Left lung (tissue), 10 donors: ENCODE data around the gene PRKAA1. TPM values are rescaled to one million over a fixed set of nuclear protein-coding genes. Genes with fewer than 3 reads are reported as not detected.
A peak's percentile ranks its signal among the peaks of the same experiment; 100 is the strongest.

Source experiments
- ATAC-seq: fragments of 200-7000 bp; cut with Tn5 transposase; one replicate; pipeline ENCODE4 v1.9.1; 2020; ENCODE audit warnings: moderate library complexity
- DNase-seq, 4 donors: peaks; one replicate each; pipeline ENCODE4 v3.0.0-alpha.2; 2013 to 2020
- H3K27ac ChIP-seq, 2 donors: fragments of 200-600 bp; sonication (generic) in 1 of 2; one replicate each; pipeline versions ENCODE4 v1.5.0 to v1.8.0; 2020 to 2021
- H3K27me3 ChIP-seq, 2 donors: fragments of 200-600 bp; sonication (generic) in 1 of 2; one replicate each; pipeline versions ENCODE4 v1.5.0 to v1.8.0; 2020 to 2021
- H3K36me3 ChIP-seq, 2 donors: fragments of 200-600 bp; sonication (generic) in 1 of 2; one replicate each; pipeline versions ENCODE4 v1.5.0 to v1.8.0; 2020 to 2021
- H3K4me1 ChIP-seq, 2 donors: fragments of 200-600 bp; one replicate each; pipeline ENCODE4 v1.8.0; 2021
- H3K4me3 ChIP-seq, 2 donors: fragments of 200-600 bp; sonication (generic) in 1 of 2; one replicate each; pipeline versions ENCODE4 v1.5.0 to v1.8.0; 2020 to 2021; ENCODE audit warnings: mild to moderate bottlenecking in 1 of 2
- H3K9me3 ChIP-seq, 2 donors: fragments of 200-600 bp; sonication (generic) in 1 of 2; one replicate each; pipeline versions ENCODE4 v1.5.0 to v1.8.0; 2020 to 2021
- CTCF ChIP-seq, 2 donors: fragments of 200-600 bp; sonication (generic) in 1 of 2; IDR thresholded peaks; one replicate each; pipeline versions ENCODE4 v1.5.0 to v1.8.0; 2021; ENCODE audit warnings: antibody characterized with exemption in 2 of 2
- intact Hi-C, 2 donors: fragments of 100-400 bp; cut with DNase I; formaldehyde crosslinking; loops; one replicate each; pipeline versions ENCODE4 v1.11.2 to v1.14.2; 2022
- polyA plus RNA-seq, 6 donors: library from polyadenylated mRNA; unstranded; fragments of 120-200 nt; gene quantifications; one replicate each; pipeline ENCODE4 v1.2.1, GENCODE V29; 2013; ENCODE audit not compliant: insufficient read length in 6 of 6
- total RNA-seq, 2 donors: library from RNA; stranded (reverse); fragmentation: NEBNext Ultra II Directional; extraction: Animal tissue kit (Norgen Biotek cat#: 25700); gene quantifications; one replicate each; pipeline ENCODE4 v1.2.1, GENCODE V29; 2021
- donor health status: DM: no; HTN: yes; CAD: no.
- donor health status: DM: no; HTN: no; CAD: no.

PRKAA1 gene
- total and polyA plus RNA-seq, 8 donors = 71.2 to 85.7 (median 78.4) TPM

- ATAC-seq (peak; percentile 42), DNase-seq (peak in 2 of 4 donors; percentile 53 to 59)
- peaks cover 0 to 8% of the 10 kb centered on the region in 2 donors for H3K36me3 ChIP-seq
- peak overlapping the region; percentile 89 to 93 for H3K27ac ChIP-seq
- H3K4me1 ChIP-seq = peaks cover 4 to 16% of the 10 kb centered on the region in 2 donors
- H3K27me3 ChIP-seq = no peaks in the 10 kb centered on the region
- TF ChIP-seq CTCF (IDR thresholded peaks at IDR 0.05) = no peak
- peak overlapping the region; percentile 73 to 89 for H3K4me3 ChIP-seq
- H3K9me3 ChIP-seq = no peaks in the 10 kb centered on the region
- intact Hi-C loops = no loop called here
Measured at GRCh38 chr5:40754381-40755092, 43.6 kb downstream of the PRKAA1 start.

- peaks cover 0 to 14% of the 10 kb centered on the region in 2 donors for H3K36me3 ChIP-seq
- H3K4me3 ChIP-seq = no peak overlapping the region
- no peaks in the 10 kb centered on the region for H3K4me1 ChIP-seq
- DNase-seq (no peak), ATAC-seq (no peak)
- H3K27me3 ChIP-seq = no peaks in the 10 kb centered on the region
- no peak for TF ChIP-seq CTCF (IDR thresholded peaks at IDR 0.05)
- no peak overlapping the region for H3K27ac ChIP-seq
- no peaks in the 10 kb centered on the region for H3K9me3 ChIP-seq
- intact Hi-C loops = no loop called here
Measured at GRCh38 chr5:40746703-40747102, 51.5 kb downstream of the PRKAA1 start.

GRCh38 chr5:40743771-40744170 lies 54.4 kb downstream of the PRKAA1 start:
- no peak for ATAC-seq
- Histone ChIP-seq H3K36me3 (peaks cover 0 to 35% of the 10 kb centered on the region in 2 donors), H3K4me1 (no peaks in the 10 kb centered on the region), H3K9me3 (peaks cover 0 to 6% of the 10 kb centered on the region in 2 donors), H3K27me3 (no peaks in the 10 kb centered on the region), H3K27ac (no peak overlapping the region), H3K4me3 (no peak overlapping the region)
- intact Hi-C loops = no loop called here
- DNase-seq = no peak
- no peak for TF ChIP-seq CTCF (IDR thresholded peaks at IDR 0.05)

GRCh38 chr5:40738502-40738901 lies 59.7 kb downstream of the PRKAA1 start:
- no peak for ATAC-seq
- intact Hi-C loops = no loop called here
- Histone ChIP-seq H3K4me1 (peaks cover 15 to 32% of the 10 kb centered on the region in 2 donors), H3K4me3 (no peak overlapping the region), H3K9me3 (peaks cover 0 to 6% of the 10 kb centered on the region in 2 donors), H3K27ac (no peak overlapping the region), H3K36me3 (peaks cover 0 to 24% of the 10 kb centered on the region in 2 donors), H3K27me3 (no peaks in the 10 kb centered on the region)
- TF ChIP-seq CTCF (IDR thresholded peaks at IDR 0.05) = no peak
- DNase-seq = no peak

GRCh38 chr5:40736103-40736875 lies 61.9 kb downstream of the PRKAA1 start:
- DNase-seq (peak in 2 of 4 donors; percentile 48 to 69), ATAC-seq (peak; percentile 84)
- intact Hi-C loops = no loop called here
- Histone ChIP-seq H3K4me1 (peaks cover 16 to 37% of the 10 kb centered on the region in 2 donors), H3K9me3 (peaks cover 0 to 6% of the 10 kb centered on the region in 2 donors), H3K36me3 (peaks cover 0 to 17% of the 10 kb centered on the region in 2 donors), H3K4me3 (no peak overlapping the region), H3K27me3 (no peaks in the 10 kb centered on the region), H3K27ac (no peak overlapping the region)
- peak; percentile 62 to 68 for TF ChIP-seq CTCF (IDR thresholded peaks at IDR 0.05)
